ENCODE results near the gene DDAH2. TPM values are rescaled to one million over a fixed set of nuclear protein-coding genes. Genes with fewer than 3 reads are reported as not detected.

DDAH2 gene
- total RNA-seq, 4 donors from 2014 or later = 10.6 to 24.2 (median 15.4) TPM

- no peak for TF ChIP-seq POLR2A (IDR thresholded peaks at IDR 0.05)
- no peak for TF ChIP-seq CTCF (IDR thresholded peaks at IDR 0.05 in 4 of 5, conservative IDR thresholded peaks at IDR 0.05 in 1 of 5)
- H3K36me3 ChIP-seq = no peaks in the 10 kb centered on the region
- H3K4me3 ChIP-seq = no peak overlapping the region
- ATAC-seq (no peak), DNase-seq (no peak)
- in situ Hi-C loops (cut with MboI; ENCODE audit: low sequenced_read_pairs in 4 of 4) = no loop called here
- H3K27ac ChIP-seq = no peak overlapping the region
- no peaks in the 10 kb centered on the region for H3K27me3 ChIP-seq
- intact Hi-C loops (cut with DNase I; ENCODE audit: low total_unique reads) = no loop called here
- no peaks in the 10 kb centered on the region for H3K4me1 ChIP-seq
- H3K9me3 ChIP-seq = no peaks in the 10 kb centered on the region
Measured at GRCh38 chr6:31762878-31763618, 33.9 kb upstream of the DDAH2 start.

DNA sequence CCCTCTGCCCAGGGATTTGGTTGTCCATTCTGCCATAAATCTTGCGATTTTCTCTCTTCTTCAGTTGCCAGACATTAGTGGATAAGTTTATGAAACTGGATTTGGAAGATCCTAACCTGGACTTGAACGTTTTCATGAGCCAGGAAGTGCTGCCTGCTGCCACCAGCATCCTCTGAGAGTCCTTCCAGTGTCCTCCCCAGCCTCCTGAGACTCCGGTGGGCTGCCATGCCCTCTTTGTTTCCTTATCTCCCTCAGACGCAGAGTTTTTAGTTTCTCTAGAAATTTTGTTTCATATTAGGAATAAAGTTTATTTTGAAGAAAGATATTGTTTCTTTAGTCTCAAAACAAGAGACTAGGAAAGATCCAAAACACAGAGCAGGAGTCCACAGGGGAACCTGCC is 33.3 kb upstream of the DDAH2 start, which contains the start of gene SAPCD1:
Gene SAPCD1 (plus strand): TSS at position 301 of the 400 bp plus-strand sequence. CDS start 399 bp downstream, outside the sequence.
- H3K27ac ChIP-seq = no peak within 1 kb of the TSS

DNA sequence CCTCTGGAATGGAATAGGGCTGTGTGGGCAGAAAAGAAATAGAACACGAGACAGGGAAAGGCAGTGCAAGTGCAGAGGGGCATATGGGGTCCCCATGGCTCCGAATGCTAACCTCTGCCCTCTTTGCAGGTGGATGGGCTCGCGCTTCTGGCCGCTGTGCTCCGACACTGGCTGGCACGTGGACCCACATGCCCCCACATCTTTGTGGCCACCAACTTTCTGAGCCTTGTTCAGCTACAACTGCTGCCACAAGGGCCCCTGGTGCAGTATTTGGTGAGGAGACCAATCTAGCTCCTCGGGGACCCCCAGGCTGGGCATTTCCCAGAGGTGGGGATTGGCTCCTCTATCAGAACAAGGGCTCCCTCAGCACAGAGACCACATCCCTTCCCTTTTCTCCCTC is 32.2 kb upstream of the DDAH2 start:
- intact Hi-C loops (cut with DNase I; ENCODE audit: low total_unique reads) = no loop called here
- Histone ChIP-seq H3K27me3 (no peaks in the 10 kb centered on the region), H3K4me1 (no peaks in the 10 kb centered on the region), H3K4me3 (no peak overlapping the region), H3K36me3 (no peaks in the 10 kb centered on the region), H3K9me3 (no peaks in the 10 kb centered on the region), H3K27ac (no peak overlapping the region)
- ATAC-seq (no peak), DNase-seq (no peak)
- TF ChIP-seq POLR2A (IDR thresholded peaks at IDR 0.05) (no peak), CTCF (IDR thresholded peaks at IDR 0.05 in 4 of 5, conservative IDR thresholded peaks at IDR 0.05 in 1 of 5) (no peak)
- in situ Hi-C loops (cut with MboI; ENCODE audit: low sequenced_read_pairs in 4 of 4) = no loop called here

More for the DNA sequence above, 33.3 kb upstream of the DDAH2 start, which contains the start of gene SAPCD1:
- Histone ChIP-seq H3K4me3 (no peak within 1 kb of the TSS), H3K9me3 (no peaks in the 10 kb centered on the region), H3K4me1 (no peaks in the 10 kb centered on the region), H3K27me3 (no peaks in the 10 kb centered on the region), H3K36me3 (no peaks in the 10 kb centered on the region)
- intact Hi-C loops (cut with DNase I; ENCODE audit: low total_unique reads) = no loop called here
- TF ChIP-seq CTCF (IDR thresholded peaks at IDR 0.05 in 4 of 5, conservative IDR thresholded peaks at IDR 0.05 in 1 of 5) = no peak
- in situ Hi-C loops (cut with MboI; ENCODE audit: low sequenced_read_pairs in 4 of 4) = no loop called here
- ATAC-seq (no peak), DNase-seq (no peak)

- H3K4me1 ChIP-seq = no peaks in the 10 kb centered on the region
- H3K27ac ChIP-seq = no peak overlapping the region
- no peak for DNase-seq
- TF ChIP-seq POLR2A (IDR thresholded peaks at IDR 0.05) (no peak), CTCF (IDR thresholded peaks at IDR 0.05 in 4 of 5, conservative IDR thresholded peaks at IDR 0.05 in 1 of 5) (no peak)
- no peaks in the 10 kb centered on the region for H3K36me3 ChIP-seq
- in situ Hi-C loops (cut with MboI; ENCODE audit: low sequenced_read_pairs in 4 of 4) = no loop called here
- ATAC-seq = no peak
- no peaks in the 10 kb centered on the region for H3K27me3 ChIP-seq
- H3K4me3 ChIP-seq = no peak overlapping the region
- no peaks in the 10 kb centered on the region for H3K9me3 ChIP-seq
- intact Hi-C loops (cut with DNase I; ENCODE audit: low total_unique reads) = no loop called here
Measured at GRCh38 chr6:31760790-31761189, 31.7 kb upstream of the DDAH2 start.
